Breast epithelium (tissue), 4 donors: Measurements from ENCODE around the gene KIRREL2. TPM values are rescaled to one million over a fixed set of nuclear protein-coding genes. Genes with fewer than 3 reads are reported as not detected.
"Not testable (repeated sequence)": the region's sequence is repeated elsewhere in the genome, so short reads cannot be mapped to it uniquely, and the experiment has no call there.

Experiments
- DNase-seq, 2 donors: peaks; one replicate each; pipeline ENCODE4 v3.0.0-alpha.2; 2019; ENCODE audit warnings: low spot score in 2 of 2
- H3K27ac ChIP-seq, 2 donors: fragments of 200-600 bp; sonication (generic) in 1 of 2; one replicate each; pipeline ENCODE4 v1.5.1; 2016 to 2019; ENCODE audit warnings: mild to moderate bottlenecking in 1 of 2
- H3K27me3 ChIP-seq, 2 donors: fragments of 200-600 bp; sonication (generic) in 1 of 2; one replicate each; pipeline versions ENCODE4 v1.5.1 to v1.6.0; 2017 to 2019; ENCODE audit warnings: control low read depth in 1 of 2, mild to moderate bottlenecking in 1 of 2
- H3K36me3 ChIP-seq: fragments of 200-600 bp; one replicate; pipeline ENCODE4 v1.5.1; 2019
- H3K4me1 ChIP-seq, 2 donors: fragments of 200-600 bp; sonication (generic); one replicate each; pipeline ENCODE4 v1.5.1; 2016 to 2019; ENCODE audit warnings: control low read depth in 1 of 2
- H3K4me3 ChIP-seq, 3 donors: fragments of 200-600 bp; sonication (generic); 1 replicate in 2 of 3; 2 replicates in 1 of 3; pipeline ENCODE4 v1.5.1; 2016 to 2019; ENCODE audit warnings: mild to moderate bottlenecking in 3 of 3, moderate library complexity in 2 of 3
- H3K9me3 ChIP-seq, 2 donors: fragments of 200-600 bp; sonication (generic) in 1 of 2; one replicate each; pipeline ENCODE4 v1.5.1; 2016 to 2019; ENCODE audit warnings: control low read depth in 1 of 2
- CTCF ChIP-seq, 3 donors: fragments of 450-650 bp; IDR thresholded peaks; one replicate each; pipeline ENCODE4 v1.5.1; 2016 to 2017; ENCODE audit warnings: antibody characterized with exemption in 3 of 3, mild to moderate bottlenecking in 3 of 3, moderate library complexity in 3 of 3
- POLR2A ChIP-seq: fragments of 450-650 bp; IDR thresholded peaks from one replicate; pipeline ENCODE4 v1.6.1; 2016; ENCODE audit warnings: antibody characterized with exemption, mild to moderate bottlenecking, moderate library complexity
- POLR2AphosphoS5 ChIP-seq, 3 donors: sonication (generic); formaldehyde crosslinking; IDR thresholded peaks; one replicate each; pipeline ENCODE4 v1.6.1; 2017; ENCODE audit warnings: antibody characterized with exemption in 3 of 3
- intact Hi-C: fragments of 100-400 bp; cut with DNase I; formaldehyde crosslinking; loops from one replicate; pipeline ENCODE4 v1.15.1; 2023; ENCODE audit warnings: low total_unique reads
- total RNA-seq, 3 donors: library from RNA; depleted of rRNA; stranded (reverse); fragments of >200 nt; gene quantifications; one replicate each; pipeline ENCODE4 v1.1.0, GENCODE V29; 2016

Gene KIRREL2
- total RNA-seq, 3 donors from 2014 or later = 0.15 to 0.66 TPM; not detected in 1

GRCh38 chr19:35862528-35862927 is 5.8 kb downstream of the KIRREL2 start:
- DNase-seq = no peak
- Histone ChIP-seq H3K9me3 (peaks cover 0 to 4% of the 10 kb centered on the region in 2 donors), H3K27me3 (peaks cover 0 to 26% of the 10 kb centered on the region in 2 donors), H3K4me1 (no peaks in the 10 kb centered on the region), H3K36me3 (no peaks in the 10 kb centered on the region), H3K4me3 (no peak overlapping the region), H3K27ac (no peak overlapping the region)
- intact Hi-C loops = no loop called here
- no peak for TF ChIP-seq POLR2AphosphoS5 (IDR thresholded peaks at IDR 0.05)

GRCh38 chr19:35863018-35863417 is 6.3 kb downstream of the KIRREL2 start:
- no peak for TF ChIP-seq CTCF (IDR thresholded peaks at IDR 0.05)
- TF ChIP-seq POLR2A = no peak
- no peak for TF ChIP-seq POLR2AphosphoS5 (IDR thresholded peaks at IDR 0.05)
- H3K27me3 ChIP-seq = peaks cover 0 to 26% of the 10 kb centered on the region in 2 donors
- no peaks in the 10 kb centered on the region for H3K36me3 ChIP-seq
- H3K9me3 ChIP-seq = peaks cover 0 to 4% of the 10 kb centered on the region in 2 donors
- H3K27ac ChIP-seq = no peak overlapping the region
- DNase-seq = no peak
- no peaks in the 10 kb centered on the region for H3K4me1 ChIP-seq
- intact Hi-C loops = no loop called here
- no peak overlapping the region for H3K4me3 ChIP-seq

GRCh38 chr19:35868172-35868822 is 11.6 kb downstream of the KIRREL2 start, which contains the start of gene APLP1:
Gene APLP1 (plus strand): TSS chr19:35868574. CDS start chr19:35868637, 63 bp downstream.
- Histone ChIP-seq H3K27ac (no peak within 1 kb of the TSS), H3K4me1 (peaks cover 6 to 13% of the 10 kb centered on the region in 2 donors), H3K36me3 (no peaks in the 10 kb centered on the region), H3K4me3 (peak within 1 kb of the TSS; percentile 34 to 65 (median 54)), H3K27me3 (peaks cover 3 to 10% of the 10 kb centered on the region in 2 donors), H3K9me3 (no peaks in the 10 kb centered on the region)
- peak; percentile 57 to 61 for DNase-seq
- TF ChIP-seq POLR2A (no peak), POLR2AphosphoS5 (IDR thresholded peaks at IDR 0.05) (no peak), CTCF (IDR thresholded peaks at IDR 0.05) (no peak)
- intact Hi-C loops = no loop called here

- Histone ChIP-seq H3K27me3 (peaks cover 3 to 10% of the 10 kb centered on the region in 2 donors), H3K4me1 (peaks cover 6 to 13% of the 10 kb centered on the region in 2 donors), H3K9me3 (no peaks in the 10 kb centered on the region), H3K36me3 (no peaks in the 10 kb centered on the region), H3K27ac (no peak overlapping the region), H3K4me3 (peak overlapping the region; percentile 34 to 65 (median 54))
- intact Hi-C loops = no loop called here
- no peak for DNase-seq
- TF ChIP-seq POLR2A (no peak), CTCF (IDR thresholded peaks at IDR 0.05) (no peak), POLR2AphosphoS5 (IDR thresholded peaks at IDR 0.05) (no peak)
Observed at GRCh38 chr19:35868823-35869326, 12.2 kb downstream of the KIRREL2 start.

- intact Hi-C loops = loop anchor here (10.0 kb wide), 1 partner anchor 1645 kb away; no protein-coding TSS in a partner anchor
- H3K36me3 ChIP-seq = no peaks in the 10 kb centered on the region
- TF ChIP-seq CTCF (IDR thresholded peaks at IDR 0.05) (no peak), POLR2A (no peak), POLR2AphosphoS5 (IDR thresholded peaks at IDR 0.05) (no peak)
- no peak overlapping the region for H3K27ac ChIP-seq
- DNase-seq = peak in 1 of 2 donors; percentile 42
- H3K9me3 ChIP-seq = no peaks in the 10 kb centered on the region
- H3K4me1 ChIP-seq = peaks cover 6 to 13% of the 10 kb centered on the region in 2 donors
- peaks cover 3 to 10% of the 10 kb centered on the region in 2 donors for H3K27me3 ChIP-seq
- peak overlapping the region in 2 of 3 donors; percentile 54 to 65 for H3K4me3 ChIP-seq
Observed at GRCh38 chr19:35869327-35870123, 12.8 kb downstream of the KIRREL2 start.

GRCh38 chr19:35870124-35870736 is 13.5 kb downstream of the KIRREL2 start:
- not testable (repeated sequence) for H3K36me3 ChIP-seq, DNase-seq, H3K9me3 ChIP-seq, H3K27ac ChIP-seq
- Histone ChIP-seq H3K4me1 (peaks cover 6 to 13% of the 10 kb centered on the region in 2 donors), H3K27me3 (peaks cover 3 to 10% of the 10 kb centered on the region in 2 donors), H3K4me3 (peak overlapping the region in 2 of 3 donors; percentile 54 to 65)
- intact Hi-C loops = loop anchor here (10.0 kb wide), 1 partner anchor 1645 kb away; no protein-coding TSS in a partner anchor
